Vagina (tissue), 2 donors: Measurements from ENCODE around the gene C1orf115.

Experiments
- POLR2A ChIP-seq, 2 donors: fragments of 450-650 bp; IDR thresholded peaks; one replicate each; pipeline ENCODE4 v1.6.1; 2017; ENCODE audit warnings: antibody characterized with exemption in 2 of 2, mild to moderate bottlenecking in 2 of 2, moderate library complexity in 2 of 2
- POLR2AphosphoS5 ChIP-seq, 2 donors: sonication (generic); formaldehyde crosslinking; IDR thresholded peaks; one replicate each; pipeline ENCODE4 v1.9.0; 2017; ENCODE audit warnings: antibody characterized with exemption in 2 of 2, mild to moderate bottlenecking in 2 of 2, low read depth in 1 of 2; ENCODE audit not compliant: insufficient read depth in 1 of 2
- TF ChIP-seq, protein P1 (sequence below), 3 experiments: fragments of 450-650 bp in 2 of 3; fragments of 200-600 bp in 1 of 3; sonication (generic) in 1 of 3; IDR thresholded peaks; one replicate each; pipeline ENCODE4 v1.5.1; 2017 to 2019; ENCODE audit warnings: antibody characterized with exemption in 3 of 3, mild to moderate bottlenecking in 2 of 3, moderate library complexity in 2 of 3

DNA sequence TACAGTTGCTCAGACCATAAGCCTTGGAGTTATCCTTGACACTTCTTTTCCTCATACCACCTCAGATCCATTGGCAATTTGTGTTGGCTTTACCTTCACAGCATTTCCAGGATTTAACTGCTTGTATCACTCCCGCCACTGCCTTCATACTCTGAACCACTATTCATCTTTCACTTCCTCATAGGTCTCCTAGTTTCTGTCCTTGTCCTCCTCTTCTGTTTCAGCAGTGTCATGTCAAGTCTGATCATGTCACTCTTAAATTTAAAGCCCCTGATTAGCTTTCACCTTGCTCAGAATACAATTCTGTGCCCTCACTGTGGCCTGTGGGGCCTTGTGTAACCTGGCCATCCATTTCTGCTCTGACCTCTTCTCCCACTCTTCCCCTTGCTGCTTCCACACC lies 34.7 kb upstream of the C1orf115 start:
- TF ChIP-seq POLR2AphosphoS5 (IDR thresholded peaks at IDR 0.05; ENCODE audit: insufficient read depth in 1 of 2, low read depth in 1 of 2) = no peak
- TF ChIP-seq, protein P1, sequence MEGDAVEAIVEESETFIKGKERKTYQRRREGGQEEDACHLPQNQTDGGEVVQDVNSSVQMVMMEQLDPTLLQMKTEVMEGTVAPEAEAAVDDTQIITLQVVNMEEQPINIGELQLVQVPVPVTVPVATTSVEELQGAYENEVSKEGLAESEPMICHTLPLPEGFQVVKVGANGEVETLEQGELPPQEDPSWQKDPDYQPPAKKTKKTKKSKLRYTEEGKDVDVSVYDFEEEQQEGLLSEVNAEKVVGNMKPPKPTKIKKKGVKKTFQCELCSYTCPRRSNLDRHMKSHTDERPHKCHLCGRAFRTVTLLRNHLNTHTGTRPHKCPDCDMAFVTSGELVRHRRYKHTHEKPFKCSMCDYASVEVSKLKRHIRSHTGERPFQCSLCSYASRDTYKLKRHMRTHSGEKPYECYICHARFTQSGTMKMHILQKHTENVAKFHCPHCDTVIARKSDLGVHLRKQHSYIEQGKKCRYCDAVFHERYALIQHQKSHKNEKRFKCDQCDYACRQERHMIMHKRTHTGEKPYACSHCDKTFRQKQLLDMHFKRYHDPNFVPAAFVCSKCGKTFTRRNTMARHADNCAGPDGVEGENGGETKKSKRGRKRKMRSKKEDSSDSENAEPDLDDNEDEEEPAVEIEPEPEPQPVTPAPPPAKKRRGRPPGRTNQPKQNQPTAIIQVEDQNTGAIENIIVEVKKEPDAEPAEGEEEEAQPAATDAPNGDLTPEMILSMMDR (IDR thresholded peaks at IDR 0.05) = no peak
- TF ChIP-seq POLR2A (IDR thresholded peaks at IDR 0.05) = no peak
